Nephron progenitor cell (in vitro differentiated cells): ENCODE data around the gene CGREF1.

Source experiments
- DNase-seq: peaks from one replicate; pipeline ENCODE4 v3.0.0; 2021
- H3K27ac Mint-ChIP-seq: 2 replicates; pipeline ENCODE4 v1.8.0; 2021; ENCODE audit warnings: mild to moderate bottlenecking, moderate library complexity, mixed read lengths
- H3K27me3 Mint-ChIP-seq: 2 replicates; pipeline ENCODE4 v1.8.0; 2021; ENCODE audit warnings: mild to moderate bottlenecking, low read depth, mixed read lengths; ENCODE audit not compliant: poor library complexity
- H3K36me3 Mint-ChIP-seq: 2 replicates; pipeline ENCODE4 v1.8.0; 2021; ENCODE audit warnings: low read depth, mixed read lengths
- H3K4me1 Mint-ChIP-seq: 2 replicates; pipeline ENCODE4 v1.8.0; 2021; ENCODE audit warnings: mixed read lengths
- H3K4me3 Mint-ChIP-seq: 2 replicates; pipeline ENCODE4 v1.8.0; 2021; ENCODE audit warnings: mild to moderate bottlenecking, moderate library complexity, mixed read lengths
- H3K9me3 Mint-ChIP-seq: 2 replicates; pipeline ENCODE4 v1.8.0; 2021; ENCODE audit warnings: mild to moderate bottlenecking, moderate library complexity, mixed read lengths
- CTCF ChIP-seq: fragments of 200-600 bp; sonication (generic); IDR thresholded peaks from 2 replicates; pipeline ENCODE4 v1.5.0; 2021; ENCODE audit warnings: antibody characterized with exemption

CGREF1 gene

GRCh38 chr2:27134781-27135477, 16.0 kb upstream of the CGREF1 start:
- Mint-ChIP-seq H3K27ac (no peak overlapping the region), H3K4me1 (peaks cover 14% of the 10 kb centered on the region), H3K9me3 (no peaks in the 10 kb centered on the region), H3K4me3 (peak overlapping the region; percentile 95), H3K36me3 (peaks cover 14% of the 10 kb centered on the region), H3K27me3 (peaks cover 7% of the 10 kb centered on the region)
- no peak for DNase-seq
- no peak for TF ChIP-seq CTCF

GRCh38 chr2:27133905-27134780, 15.2 kb upstream of the CGREF1 start, which contains the start of gene PREB:
TSS of gene PREB (minus strand) at chr2:27134636. CDS start at chr2:27134421, 215 bp downstream.
- Mint-ChIP-seq H3K27ac (peak within 1 kb of the TSS; percentile 98), H3K36me3 (peaks cover 14% of the 10 kb centered on the region), H3K27me3 (peaks cover 4% of the 10 kb centered on the region), H3K4me1 (peaks cover 14% of the 10 kb centered on the region), H3K9me3 (no peaks in the 10 kb centered on the region), H3K4me3 (peak within 1 kb of the TSS; percentile 95)
- DNase-seq, result peak; percentile 99
- no peak for TF ChIP-seq CTCF

- peak; percentile 27 for DNase-seq
- Mint-ChIP-seq H3K27ac (peak overlapping the region; percentile 71), H3K4me1 (peaks cover 14% of the 10 kb centered on the region), H3K4me3 (peak overlapping the region; percentile 95), H3K36me3 (peaks cover 14% of the 10 kb centered on the region), H3K27me3 (peaks cover 2% of the 10 kb centered on the region), H3K9me3 (no peaks in the 10 kb centered on the region)
- TF ChIP-seq CTCF, result no peak
Measured at GRCh38 chr2:27133195-27133875, 14.4 kb upstream of the CGREF1 start.

- Mint-ChIP-seq H3K9me3 (no peaks in the 10 kb centered on the region), H3K4me1 (peaks cover 14% of the 10 kb centered on the region), H3K36me3 (peaks cover 14% of the 10 kb centered on the region), H3K4me3 (no peak overlapping the region), H3K27me3 (peaks cover 4% of the 10 kb centered on the region), H3K27ac (peak overlapping the region; percentile 25)
- TF ChIP-seq CTCF, result no peak
- DNase-seq, result no peak
Measured at GRCh38 chr2:27131429-27131828, 12.5 kb upstream of the CGREF1 start.

GRCh38 chr2:27130396-27130795, 11.5 kb upstream of the CGREF1 start:
- peaks cover 4% of the 10 kb centered on the region for H3K27me3 Mint-ChIP-seq
- H3K4me3 Mint-ChIP-seq, result no peak overlapping the region
- H3K4me1 Mint-ChIP-seq, result peaks cover 14% of the 10 kb centered on the region
- H3K36me3 Mint-ChIP-seq, result peaks cover 14% of the 10 kb centered on the region
- TF ChIP-seq CTCF, result no peak
- H3K9me3 Mint-ChIP-seq, result no peaks in the 10 kb centered on the region
- no peak for DNase-seq
- H3K27ac Mint-ChIP-seq, result peak overlapping the region; percentile 27
